Measurements from ENCODE around the gene DCLK3.

DCLK3 gene

GRCh38 chr3:36764704-36765038 lies 318 bp upstream of the DCLK3 start:
- DNase-seq (no peak), ATAC-seq (no peak)

- DNase-seq, result no peak
- no peak for ATAC-seq
Observed at GRCh38 chr3:36762918-36763849, 1.2 kb downstream of the DCLK3 start.

GRCh38 chr3:36761779-36762178 lies 2.6 kb downstream of the DCLK3 start:
- no peak for DNase-seq
- ATAC-seq, result no peak

GRCh38 chr3:36756269-36756668 lies 8.1 kb downstream of the DCLK3 start:
- DNase-seq (no peak), ATAC-seq (no peak)

GRCh38 chr3:36751326-36751725 lies 13.0 kb downstream of the DCLK3 start:
- DNase-seq (no peak), ATAC-seq (no peak)

- no peak for ATAC-seq
- DNase-seq, result no peak
Observed at GRCh38 chr3:36750737-36751136, 13.6 kb downstream of the DCLK3 start.

- ATAC-seq, result no peak
- no peak for DNase-seq
Observed at GRCh38 chr3:36744763-36745162, 19.6 kb downstream of the DCLK3 start.

- ATAC-seq (no peak), DNase-seq (no peak)
Observed at GRCh38 chr3:36743826-36744225, 20.5 kb downstream of the DCLK3 start.

GRCh38 chr3:36741285-36741684 lies 23.1 kb downstream of the DCLK3 start:
- DNase-seq (no peak), ATAC-seq (no peak)

- ATAC-seq, result no peak
- no peak for DNase-seq
Observed at GRCh38 chr3:36740787-36741186, 23.6 kb downstream of the DCLK3 start.

GRCh38 chr3:36738702-36739101 lies 25.7 kb downstream of the DCLK3 start:
- no peak for DNase-seq
- no peak for ATAC-seq

GRCh38 chr3:36736301-36736700 lies 28.1 kb downstream of the DCLK3 start:
- DNase-seq, result no peak
- ATAC-seq, result no peak

GRCh38 chr3:36734742-36735141 lies 29.6 kb downstream of the DCLK3 start:
- no peak for DNase-seq

GRCh38 chr3:36733723-36734122 lies 30.6 kb downstream of the DCLK3 start:
- no peak for DNase-seq
- no peak for ATAC-seq

More at GRCh38 chr3:36734742-36735141, 29.6 kb downstream of the DCLK3 start:
- no peak for ATAC-seq

GRCh38 chr3:36733162-36733696 lies 31.1 kb downstream of the DCLK3 start:
- DNase-seq, result no peak
- ATAC-seq, result no peak

GRCh38 chr3:36730966-36731365 lies 33.4 kb downstream of the DCLK3 start:
- DNase-seq, result no peak
- ATAC-seq, result no peak

GRCh38 chr3:36729204-36730056 lies 34.9 kb downstream of the DCLK3 start:
- no peak for DNase-seq
- no peak for ATAC-seq

GRCh38 chr3:36714343-36715086 lies 49.8 kb downstream of the DCLK3 start:
- ATAC-seq, result no peak

GRCh38 chr3:36713904-36714303 lies 50.4 kb downstream of the DCLK3 start:
- no peak for ATAC-seq
- DNase-seq, result no peak

More at GRCh38 chr3:36714343-36715086, 49.8 kb downstream of the DCLK3 start:
- no peak for DNase-seq

GRCh38 chr3:36710606-36711005 lies 53.7 kb downstream of the DCLK3 start:
- DNase-seq (no peak), ATAC-seq (no peak)

GRCh38 chr3:36709826-36710365 lies 54.5 kb downstream of the DCLK3 start:
- no peak for DNase-seq
- no peak for ATAC-seq

- DNase-seq (no peak), ATAC-seq (no peak)
Observed at GRCh38 chr3:36709281-36709680, 55.1 kb downstream of the DCLK3 start.
